ENCODE measurements around the gene JOSD2.

The JOSD2 gene

GRCh38 chr19:50457300-50457699, 53.7 kb downstream of the JOSD2 start:
- no peak overlapping the region for H3K9ac ChIP-seq (ENCODE audit: low read length)
- H2AK5ac ChIP-seq (ENCODE audit: low read length): no peak overlapping the region
- H3K4ac ChIP-seq (ENCODE audit: low read depth, low read length): no peak overlapping the region
- H3K4me1 ChIP-seq (ENCODE audit: control insufficient read depth, low read depth, low read length): no peaks in the 10 kb centered on the region
- no peak for DNase-seq
- no peak overlapping the region for H3K4me2 ChIP-seq (ENCODE audit: low read length)
- H2BK5ac ChIP-seq (ENCODE audit: low read length): no peak overlapping the region
- no peak overlapping the region for H3K23ac ChIP-seq (ENCODE audit: low read length)
- H2BK15ac ChIP-seq (replicated peaks; ENCODE audit: low read depth): no peak overlapping the region
- H3K27ac ChIP-seq (ENCODE audit: low read depth, low read length): no peak overlapping the region
- no peak overlapping the region for H4K8ac ChIP-seq (ENCODE audit: low read depth, low read length)
- H3K79me2 ChIP-seq (ENCODE audit: control insufficient read depth, insufficient read depth, low read length): no peaks in the 10 kb centered on the region
- H3K79me1 ChIP-seq (ENCODE audit: low read length): no peaks in the 10 kb centered on the region
- H4K5ac ChIP-seq (ENCODE audit: low read length): no peak overlapping the region
- H3K56ac ChIP-seq (ENCODE audit: low read length): no peak overlapping the region
- no peaks in the 10 kb centered on the region for H3K27me3 ChIP-seq (ENCODE audit: insufficient read depth, low read length, poor library complexity)
- H3K18ac ChIP-seq (ENCODE audit: low read length): no peak overlapping the region
- WGBS (ENCODE audit: extremely low coverage, insufficient coverage, low lambda C conversion rate): no CpG with 5 or more reads among the region's 5 CpGs
- H2BK120ac ChIP-seq (ENCODE audit: low read depth, low read length): no peak overlapping the region
- no peaks in the 10 kb centered on the region for H3K36me3 ChIP-seq (ENCODE audit: control insufficient read depth, insufficient read depth, low read length)
- no peak overlapping the region for H3K4me3 ChIP-seq (ENCODE audit: low read length)

Data from mesendoderm (in vitro differentiated cells).